RPMI8226 (cell line): ENCODE data around the gene FOXL1.

Source experiments
- DNase-seq: peaks from one replicate; pipeline ENCODE4 v3.0.0-alpha.2; 2015

The FOXL1 gene

GRCh38 chr16:86568677-86569623 lies 9.4 kb upstream of the FOXL1 start:
- DNase-seq = no peak

GRCh38 chr16:86569701-86570447 lies 8.5 kb upstream of the FOXL1 start:
- DNase-seq = no peak

- no peak for DNase-seq
Observed at GRCh38 chr16:86570558-86571529, 7.5 kb upstream of the FOXL1 start.

DNA sequence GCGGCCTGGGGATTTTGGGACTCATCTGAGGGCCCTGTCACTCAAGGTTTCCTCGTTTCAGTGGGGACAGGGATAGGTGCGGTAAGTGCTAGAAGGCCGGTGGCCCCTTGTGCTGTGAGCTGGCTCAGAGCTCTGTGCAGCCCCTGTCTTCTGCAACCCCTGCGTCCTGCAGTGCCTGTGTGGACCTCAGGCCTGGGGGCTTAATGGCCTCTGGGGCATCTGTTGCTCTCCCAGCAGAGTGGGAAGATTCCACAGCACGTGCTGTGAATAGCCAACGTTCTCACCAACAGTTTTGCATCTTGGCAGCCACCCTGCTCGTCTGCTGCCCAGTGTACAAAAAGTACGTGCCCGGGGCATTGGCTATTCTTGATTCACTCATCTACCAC lies 6.8 kb upstream of the FOXL1 start:
- DNase-seq = no peak

DNA sequence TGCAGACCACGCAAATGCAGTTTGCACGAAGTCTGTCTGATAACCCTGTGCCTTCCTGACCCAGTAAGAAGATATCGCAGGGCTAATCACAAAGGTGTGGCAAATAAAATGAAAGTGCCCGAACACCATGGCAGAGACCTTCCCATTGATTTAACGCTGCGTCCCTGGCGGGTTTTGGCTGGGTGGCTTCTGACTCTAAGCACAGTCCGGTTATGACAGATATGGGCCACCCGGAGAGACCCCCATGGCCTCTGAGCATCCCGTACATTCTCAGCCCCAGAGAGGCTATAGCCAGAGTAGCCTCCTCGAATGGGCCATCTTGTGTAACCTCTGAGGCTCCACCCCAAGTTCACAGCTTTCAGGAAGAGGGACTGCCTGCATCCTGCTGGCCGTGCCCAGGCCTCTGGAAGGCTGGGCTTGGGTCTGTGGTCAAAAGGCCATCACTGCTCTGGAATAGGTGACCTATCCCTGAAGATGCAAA lies 6.3 kb upstream of the FOXL1 start:
- no peak for DNase-seq

DNA sequence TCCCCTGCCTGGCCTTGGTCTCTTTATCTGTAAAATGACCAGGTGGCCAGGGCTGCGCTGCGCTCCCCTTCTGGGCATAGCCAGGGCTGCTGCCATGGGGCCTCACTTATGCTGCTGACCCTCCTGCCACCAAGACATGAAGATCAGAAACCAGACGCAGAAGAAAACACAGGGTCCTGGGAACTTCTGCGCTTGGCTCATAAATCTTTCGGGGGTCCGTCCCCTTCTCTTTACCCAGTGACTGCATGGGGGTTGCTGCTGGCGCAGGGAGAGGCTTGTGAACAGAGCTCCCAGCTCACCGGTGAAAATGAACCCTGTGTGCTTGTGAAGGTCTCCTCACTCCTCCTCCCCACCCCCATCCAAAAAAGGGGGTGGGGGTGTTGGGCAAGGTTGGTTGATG lies 5.7 kb upstream of the FOXL1 start:
- DNase-seq = no peak

- no peak for DNase-seq
Observed at GRCh38 chr16:86573215-86573614, 5.1 kb upstream of the FOXL1 start.

DNA sequence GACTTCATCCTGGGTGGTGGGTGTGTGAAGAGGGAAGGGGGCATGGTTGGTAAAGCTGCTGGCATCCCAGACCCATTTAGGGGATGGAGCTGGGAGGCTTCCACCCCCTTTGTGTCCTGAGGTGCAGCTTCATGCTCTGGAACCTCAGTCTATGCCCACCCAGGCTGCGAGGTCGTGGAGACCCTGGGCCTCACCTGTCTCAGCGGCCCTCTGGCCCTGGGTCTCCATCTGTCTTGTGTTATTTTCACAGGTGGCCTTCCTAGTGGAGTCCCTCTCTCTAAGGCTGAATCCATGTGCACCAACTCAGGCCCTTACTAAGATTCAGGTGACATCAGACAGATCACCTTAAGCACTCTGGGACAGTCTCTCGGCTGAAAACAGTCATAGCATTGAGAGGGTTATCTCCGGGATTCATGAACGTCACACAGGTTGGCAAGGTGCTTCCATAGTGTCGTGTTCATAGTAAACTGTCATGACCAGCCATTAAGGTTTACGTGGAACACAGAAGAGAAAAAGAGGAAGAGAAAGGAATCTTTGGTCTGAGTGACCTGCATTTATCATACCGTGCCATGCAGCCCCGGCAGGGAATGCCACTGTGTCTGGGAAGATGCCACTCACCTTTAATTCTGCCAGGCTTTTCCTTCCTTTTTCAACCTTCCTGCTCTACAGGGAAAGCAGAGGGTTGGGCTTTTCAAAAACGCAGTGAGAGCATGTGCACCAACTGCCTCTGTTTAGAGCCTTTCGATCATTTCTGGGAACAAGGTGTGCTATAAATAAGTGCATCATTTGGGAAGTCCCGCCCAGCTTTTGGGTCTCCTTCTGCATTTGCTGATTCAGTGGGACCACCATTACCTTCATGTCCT lies 4.5 kb upstream of the FOXL1 start:
- no peak for DNase-seq

GRCh38 chr16:86574646-86575045 lies 3.7 kb upstream of the FOXL1 start:
- no peak for DNase-seq

- DNase-seq = no peak
Observed at GRCh38 chr16:86575095-86575685, 3.2 kb upstream of the FOXL1 start.

GRCh38 chr16:86575754-86576557 lies 2.4 kb upstream of the FOXL1 start:
- DNase-seq = peak; percentile 25

DNA sequence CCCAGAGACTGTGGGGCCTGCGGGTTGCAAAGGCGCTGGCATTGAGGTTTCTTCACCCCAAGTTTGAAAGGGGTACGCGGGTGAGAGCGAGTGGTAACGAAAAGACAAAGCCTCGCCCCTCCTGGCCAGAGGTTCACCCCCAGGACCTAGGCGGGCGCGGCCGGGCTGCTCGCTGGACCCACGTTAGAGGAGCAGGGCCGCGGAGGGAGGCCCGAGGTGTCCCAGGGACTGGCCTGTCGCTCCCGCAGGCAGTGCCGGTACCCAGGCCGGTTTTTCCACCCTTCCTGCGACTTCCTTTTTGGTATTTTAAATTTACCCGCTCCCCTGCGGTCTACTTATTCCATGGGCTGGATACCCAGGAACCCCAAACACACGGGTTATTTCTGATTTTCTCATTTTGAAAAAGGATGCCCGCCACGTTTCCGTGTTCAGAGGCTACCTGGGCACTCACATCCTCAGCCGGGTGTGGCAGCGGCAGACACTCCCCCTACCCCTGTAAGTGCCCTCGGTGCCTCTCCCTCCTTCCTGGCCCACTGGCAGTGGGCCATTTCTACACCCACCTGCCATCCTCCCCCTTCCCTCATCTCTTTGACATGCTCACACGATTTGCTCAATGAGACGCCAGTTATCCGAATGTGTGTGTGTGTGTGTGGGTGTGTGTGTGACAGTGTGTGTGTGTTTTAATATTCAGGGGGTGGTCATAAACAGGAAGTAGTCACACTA lies 1.6 kb upstream of the FOXL1 start:
- DNase-seq = no peak

DNA sequence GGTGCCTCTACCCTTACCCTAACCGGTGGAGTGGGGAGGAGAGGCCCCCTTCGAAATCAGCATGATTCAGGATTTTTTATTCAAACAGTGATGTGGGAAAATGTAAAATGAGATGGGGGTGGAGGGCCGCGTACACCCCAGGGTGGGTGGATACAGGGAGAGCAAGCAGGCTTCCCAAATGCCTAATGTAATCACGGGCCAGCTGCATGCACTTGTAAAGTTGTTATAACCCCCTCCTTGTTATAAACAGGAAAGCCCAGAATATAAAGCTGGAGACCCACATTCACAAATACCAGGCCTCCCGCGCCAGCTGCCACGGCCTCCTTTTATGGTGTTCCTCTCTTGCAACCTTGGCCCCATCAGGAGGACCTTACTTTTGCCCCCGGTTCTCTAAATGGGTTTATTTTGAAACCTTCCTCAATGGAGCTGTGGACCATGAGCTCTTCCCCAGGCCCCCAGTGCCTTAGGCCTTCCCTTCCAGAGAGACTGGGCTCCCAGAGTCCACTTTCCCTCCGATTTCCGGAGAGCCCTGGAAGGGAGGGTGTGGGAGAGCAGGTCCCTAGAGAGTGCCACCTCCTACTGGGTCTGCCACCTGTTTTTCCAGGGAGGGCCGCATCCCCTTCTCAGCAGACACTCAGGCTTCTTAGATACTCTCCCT lies 906 bp upstream of the FOXL1 start:
- DNase-seq = no peak

GRCh38 chr16:86578611-86579267 lies 390 bp downstream of the FOXL1 start:
- no peak for DNase-seq

DNA sequence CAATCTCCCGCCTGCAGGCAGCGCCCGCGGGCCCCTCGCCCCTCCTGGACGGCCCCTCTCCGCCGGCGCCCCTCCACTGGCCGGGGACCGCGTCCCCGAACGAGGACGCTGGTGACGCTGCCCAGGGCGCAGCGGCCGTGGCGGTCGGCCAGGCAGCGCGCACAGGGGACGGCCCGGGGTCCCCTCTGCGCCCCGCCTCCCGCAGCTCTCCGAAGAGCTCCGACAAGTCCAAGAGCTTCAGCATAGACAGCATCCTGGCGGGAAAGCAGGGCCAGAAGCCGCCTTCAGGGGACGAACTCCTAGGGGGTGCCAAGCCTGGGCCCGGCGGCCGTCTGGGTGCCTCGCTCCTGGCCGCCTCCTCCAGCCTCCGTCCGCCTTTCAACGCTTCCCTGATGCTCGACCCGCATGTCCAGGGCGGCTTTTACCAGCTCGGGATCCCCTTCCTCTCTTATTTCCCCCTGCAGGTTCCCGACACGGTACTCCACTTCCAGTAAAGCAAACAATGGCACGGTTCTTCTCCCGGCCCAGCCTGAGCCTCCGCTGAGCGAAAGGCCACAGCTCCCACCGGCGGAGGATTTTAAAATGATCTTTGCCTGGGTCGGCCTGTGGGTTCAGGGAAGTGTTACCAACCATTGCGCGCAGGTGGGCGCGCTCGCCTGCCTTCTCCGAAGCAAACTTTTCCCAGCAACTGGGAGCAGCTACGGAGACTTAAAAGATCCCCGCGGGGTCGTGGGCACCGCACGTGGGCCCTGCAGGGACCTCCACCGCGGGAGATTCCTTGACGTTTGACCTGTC lies 1.1 kb downstream of the FOXL1 start:
- DNase-seq = no peak

DNA sequence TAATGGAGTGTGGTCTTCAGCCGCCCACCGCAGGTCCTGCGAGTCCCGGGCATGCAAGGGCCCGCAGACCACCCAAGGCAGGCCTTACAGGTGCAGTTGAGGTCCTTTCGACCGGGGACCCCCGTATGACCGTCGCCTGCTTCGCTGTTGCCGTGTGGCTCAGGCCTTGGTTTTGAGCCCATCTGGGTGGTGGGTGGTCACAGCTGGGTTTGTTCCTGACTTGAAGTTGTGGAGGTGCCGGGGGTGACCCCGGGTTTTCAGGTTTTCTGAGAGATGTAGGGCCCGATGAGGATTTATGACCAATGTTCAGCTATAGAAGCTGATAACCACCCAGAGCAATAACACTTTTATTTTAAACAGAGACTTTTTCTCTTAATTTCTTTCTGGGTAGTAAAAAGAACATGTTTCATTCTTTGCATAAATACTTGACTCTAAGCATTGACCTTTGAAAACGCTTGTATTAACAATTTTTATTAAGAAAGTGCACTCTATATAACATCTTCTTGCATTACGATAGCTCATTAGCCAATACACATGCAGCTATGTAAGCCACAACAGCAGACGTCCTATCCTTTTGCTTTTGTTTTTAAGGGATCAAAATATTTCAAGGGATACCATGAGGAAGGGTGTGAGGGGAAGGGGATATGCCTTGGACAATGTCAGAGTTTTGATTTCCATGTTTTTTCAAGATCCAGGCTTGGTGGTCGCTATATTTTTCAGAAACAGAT lies 1.9 kb downstream of the FOXL1 start:
- DNase-seq = no peak

GRCh38 chr16:86580791-86581170 lies 2.4 kb downstream of the FOXL1 start:
- no peak for DNase-seq
